SK-N-SH treated with all-trans-retinoic acid at 6 μM for 48 hours (cell line): ENCODE results near the gene STARD10.

Experiments used
- ARNTL ChIP-seq: fragments of 450-650 bp; formaldehyde crosslinking; IDR thresholded peaks from 2 replicates; pipeline ENCODE4 v1.5.0; 2020; ENCODE audit warnings: low read depth, mild to moderate bottlenecking, moderate library complexity, borderline replicate concordance
- RARB ChIP-seq: fragments of 250-450 bp; sonication (Bioruptor Pico); IDR thresholded peaks from 2 replicates; pipeline ENCODE4 v1.8.0; 2021; ENCODE audit warnings: mild to moderate bottlenecking, moderate library complexity
- ZNF8 ChIP-seq: fragments of 450-650 bp; formaldehyde crosslinking; IDR thresholded peaks from 2 replicates; pipeline ENCODE4 v1.5.0; 2020; ENCODE audit warnings: mild to moderate bottlenecking, moderate library complexity

DNA sequence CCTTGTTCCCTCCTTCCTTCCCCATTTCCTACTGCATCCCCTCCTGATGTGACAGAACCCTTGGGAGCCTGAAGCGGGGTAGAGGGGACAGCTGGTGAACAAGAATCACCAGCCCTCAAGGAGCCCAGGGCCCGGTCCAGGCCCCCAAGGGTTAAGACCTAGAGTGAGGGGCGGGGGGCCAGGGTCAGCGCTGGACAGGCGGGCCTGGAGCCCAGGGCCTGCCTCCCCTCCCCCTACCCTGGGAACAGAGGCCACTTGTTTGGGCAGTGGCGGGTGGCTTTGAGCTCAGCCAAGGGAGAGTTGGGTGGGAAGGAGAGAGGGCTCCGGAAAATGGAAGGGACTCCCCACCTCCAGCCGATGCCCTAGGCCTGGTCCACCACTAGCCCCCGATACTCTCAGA lies 43.8 kb downstream of the STARD10 start:
- TF ChIP-seq RARB = no peak
- no peak for TF ChIP-seq ARNTL (CRISPR knock-in tag)
- TF ChIP-seq ZNF8 (CRISPR knock-in tag) = no peak
